GM21367 (cell line): ENCODE results near the gene LAMB4.

Experiments
- ATAC-seq: cut with Tn5 transposase; IDR thresholded peaks from one replicate; pipeline ENCODE4 v1.9.1; 2021; ENCODE audit not compliant: unreplicated experiment

The LAMB4 gene

DNA sequence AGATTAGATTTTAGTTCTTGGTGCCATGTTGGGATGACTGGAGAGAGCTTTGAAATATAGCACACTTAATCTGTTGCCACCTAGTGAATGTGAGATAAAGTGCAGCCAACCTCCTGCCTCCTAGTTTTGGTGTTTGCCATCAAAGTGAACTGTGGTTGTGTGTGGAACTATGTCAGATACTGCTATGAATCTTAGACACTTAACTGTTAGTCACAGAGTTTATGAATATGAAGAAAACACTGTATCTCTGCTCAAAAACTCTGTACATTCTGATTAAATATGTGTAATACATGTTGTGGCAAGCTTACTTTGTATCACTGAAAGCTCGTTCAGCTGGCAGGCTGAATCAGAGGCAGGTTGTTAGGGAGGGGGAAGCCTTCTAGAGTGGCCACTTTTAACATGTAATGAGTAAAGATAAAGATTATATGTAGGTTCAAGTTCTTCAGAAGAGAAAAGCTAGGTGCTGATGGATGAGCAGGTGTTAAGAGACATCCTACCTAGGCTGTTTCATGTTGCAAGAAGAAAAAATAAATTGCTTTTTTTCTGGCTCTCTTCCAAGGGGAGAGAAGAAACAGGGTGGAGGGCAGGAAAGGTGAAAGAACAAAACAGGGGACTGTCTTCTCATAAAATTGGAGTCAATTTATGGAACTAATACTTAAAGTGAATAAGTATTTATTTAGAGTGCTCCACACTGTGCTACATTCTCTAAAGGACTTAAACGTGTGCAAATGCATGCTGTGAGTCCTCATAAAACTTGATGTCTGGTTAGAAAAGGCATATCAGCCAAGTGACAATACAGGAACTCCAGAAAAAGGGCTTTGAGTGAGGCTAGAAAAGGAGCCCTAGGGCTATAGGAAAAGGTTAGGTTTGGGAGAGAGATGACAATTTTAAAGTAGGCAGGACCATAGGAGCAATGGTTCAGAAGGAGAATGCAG is 113.1 kb downstream of the LAMB4 start:
- no peak for ATAC-seq

GRCh38 chr7:108015740-108016139 is 114.4 kb downstream of the LAMB4 start:
- ATAC-seq, result no peak

DNA sequence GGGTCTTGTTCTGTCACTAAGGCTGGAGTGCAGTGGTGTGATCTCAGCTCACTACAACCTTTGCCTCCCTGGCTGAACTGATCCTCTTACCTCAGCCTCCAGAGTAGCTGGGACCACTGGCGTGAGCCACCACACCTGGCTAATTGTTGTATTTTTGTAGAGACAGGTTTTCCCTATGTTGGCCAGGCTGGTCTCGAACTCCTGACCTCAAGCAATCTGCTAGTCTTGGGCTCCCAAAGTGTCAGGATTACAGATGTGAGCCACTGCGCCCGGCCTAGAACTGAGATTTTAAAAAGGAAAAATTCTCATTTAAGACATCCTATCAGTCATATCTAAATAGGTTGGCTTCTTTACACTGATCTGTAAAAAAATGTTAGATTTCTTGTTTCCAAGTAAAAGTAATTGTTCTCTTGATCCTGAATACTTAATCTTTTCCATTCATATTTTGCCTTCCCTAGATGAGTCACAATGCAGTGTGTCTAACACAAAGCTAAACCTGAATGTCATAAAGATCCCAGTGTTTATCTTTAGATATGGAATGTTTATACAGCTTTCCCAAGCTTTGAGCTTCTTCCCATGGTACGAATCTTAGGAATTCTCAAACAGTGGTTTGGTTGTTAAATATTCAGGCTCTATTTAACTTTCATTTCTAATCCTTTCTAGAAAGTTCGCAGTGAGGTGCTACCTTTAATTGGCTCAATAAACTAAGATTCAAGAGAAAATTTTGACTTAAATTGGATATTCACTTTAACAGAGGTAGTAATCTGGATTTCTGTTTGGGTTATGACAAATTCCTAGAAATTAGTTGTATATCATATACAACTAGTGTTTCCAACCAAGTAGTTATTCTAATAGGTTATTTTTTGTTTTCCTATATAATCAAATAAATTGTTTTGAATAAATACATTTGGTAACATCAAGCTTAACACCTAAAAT is 115.1 kb downstream of the LAMB4 start:
- ATAC-seq, result no peak

DNA sequence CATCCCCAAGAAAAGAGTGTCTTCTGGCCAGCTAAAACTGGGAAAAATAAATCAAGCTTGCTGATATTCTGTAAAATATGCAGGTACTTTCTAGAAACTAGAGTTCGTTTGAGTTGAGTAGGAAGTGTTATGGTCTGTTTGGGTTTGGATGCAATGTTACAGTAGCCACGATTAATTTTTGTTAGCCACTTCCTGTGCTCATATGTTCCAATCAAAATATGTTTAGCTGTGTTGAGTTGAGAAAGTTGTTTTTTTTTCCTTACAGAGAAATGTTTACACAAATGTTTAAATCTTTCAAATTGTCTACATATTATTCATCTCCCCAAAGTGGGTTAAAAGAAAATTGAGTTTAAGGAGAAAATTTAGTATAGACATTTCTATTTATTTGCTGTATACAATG is 115.9 kb downstream of the LAMB4 start:
- no peak for ATAC-seq

DNA sequence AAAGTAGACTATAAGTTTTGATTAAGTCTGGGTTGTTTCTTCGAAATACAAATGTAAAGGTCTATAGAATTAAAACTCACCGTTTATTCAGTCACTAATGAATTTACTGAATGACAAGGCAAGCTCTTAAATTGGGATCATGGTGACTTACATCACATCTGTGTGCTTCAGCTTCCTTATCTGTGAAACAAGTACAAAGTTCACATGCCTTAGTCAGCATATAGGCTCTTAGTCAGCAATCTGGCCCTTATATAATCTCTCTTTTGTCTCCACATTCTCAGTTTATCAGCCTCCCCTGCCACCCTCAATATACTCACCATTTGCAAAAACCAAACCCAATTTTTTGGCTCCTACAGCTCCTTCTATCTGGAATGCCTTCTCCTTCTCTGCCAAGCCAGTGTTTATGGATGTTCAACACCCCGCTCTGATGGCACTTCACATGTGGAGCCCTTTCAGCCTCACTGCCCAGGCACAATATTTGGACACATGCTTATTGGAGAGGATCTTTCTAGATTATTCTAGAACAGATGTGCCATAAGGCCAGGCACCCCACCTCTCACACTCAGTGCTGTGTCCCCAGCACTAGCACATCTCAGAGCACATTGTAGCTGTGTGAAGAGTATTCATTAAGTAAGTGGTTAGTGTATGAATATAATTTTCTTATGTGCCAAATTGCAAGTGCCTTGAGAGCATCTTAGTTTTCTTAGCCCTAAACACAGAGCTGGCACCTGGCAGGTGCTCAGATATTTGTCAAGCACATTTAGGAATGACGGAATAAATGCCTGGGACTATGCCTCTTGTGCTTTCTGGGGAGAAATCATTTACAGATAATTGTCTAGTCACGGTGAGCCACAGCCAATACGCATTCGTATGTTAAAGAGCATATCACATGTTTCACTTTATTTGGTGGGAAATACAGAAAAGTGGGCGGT is 117.4 kb downstream of the LAMB4 start:
- ATAC-seq, result no peak

DNA sequence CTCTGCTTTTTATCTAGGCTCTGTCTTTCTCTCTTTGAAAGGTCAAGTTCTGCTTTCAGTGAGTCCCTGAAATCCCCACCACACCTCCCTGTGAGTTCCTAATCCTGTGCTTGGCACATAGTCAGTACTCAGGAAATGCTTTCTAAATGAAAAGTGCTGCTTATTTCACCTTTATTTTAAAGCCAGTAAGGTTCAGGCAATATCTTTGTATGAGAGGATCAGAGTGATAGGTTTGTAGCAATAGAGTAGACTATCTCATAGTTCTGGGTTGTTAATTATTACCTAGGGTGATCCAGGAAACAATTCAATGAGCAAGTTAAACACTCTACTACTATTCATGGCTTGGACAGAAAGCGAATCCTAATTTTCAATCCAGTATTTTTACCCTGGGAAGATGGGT is 119.8 kb downstream of the LAMB4 start:
- ATAC-seq, result no peak

- no peak for ATAC-seq
These were observed 120.3 kb downstream of the LAMB4 start for GRCh38 chr7:108009873-108010272.

DNA sequence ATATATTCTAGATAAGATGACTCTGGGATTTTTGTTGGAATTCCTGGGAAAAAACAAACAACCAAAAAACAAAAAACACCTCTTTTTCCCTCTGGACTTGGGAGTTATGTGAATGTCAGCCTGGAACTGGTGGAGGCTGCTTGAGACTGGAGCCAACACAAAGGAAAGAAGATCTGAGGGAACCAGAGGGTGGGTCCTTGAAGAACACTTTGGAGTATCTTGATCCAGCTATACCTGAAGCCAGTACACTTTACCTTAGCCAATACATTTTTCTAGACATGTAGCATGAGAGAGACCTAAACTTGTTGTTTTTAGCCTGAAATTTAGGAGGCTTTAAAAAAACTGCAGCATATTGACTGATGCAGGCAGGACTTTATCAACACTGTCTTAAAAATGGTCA is 121.3 kb downstream of the LAMB4 start:
- no peak for ATAC-seq

GRCh38 chr7:108008240-108008639 is 121.9 kb downstream of the LAMB4 start:
- ATAC-seq, result no peak

- no peak for ATAC-seq
These were observed 122.4 kb downstream of the LAMB4 start for GRCh38 chr7:108007762-108008161.

- ATAC-seq, result no peak
These were observed 122.9 kb downstream of the LAMB4 start for GRCh38 chr7:108007261-108007660.

DNA sequence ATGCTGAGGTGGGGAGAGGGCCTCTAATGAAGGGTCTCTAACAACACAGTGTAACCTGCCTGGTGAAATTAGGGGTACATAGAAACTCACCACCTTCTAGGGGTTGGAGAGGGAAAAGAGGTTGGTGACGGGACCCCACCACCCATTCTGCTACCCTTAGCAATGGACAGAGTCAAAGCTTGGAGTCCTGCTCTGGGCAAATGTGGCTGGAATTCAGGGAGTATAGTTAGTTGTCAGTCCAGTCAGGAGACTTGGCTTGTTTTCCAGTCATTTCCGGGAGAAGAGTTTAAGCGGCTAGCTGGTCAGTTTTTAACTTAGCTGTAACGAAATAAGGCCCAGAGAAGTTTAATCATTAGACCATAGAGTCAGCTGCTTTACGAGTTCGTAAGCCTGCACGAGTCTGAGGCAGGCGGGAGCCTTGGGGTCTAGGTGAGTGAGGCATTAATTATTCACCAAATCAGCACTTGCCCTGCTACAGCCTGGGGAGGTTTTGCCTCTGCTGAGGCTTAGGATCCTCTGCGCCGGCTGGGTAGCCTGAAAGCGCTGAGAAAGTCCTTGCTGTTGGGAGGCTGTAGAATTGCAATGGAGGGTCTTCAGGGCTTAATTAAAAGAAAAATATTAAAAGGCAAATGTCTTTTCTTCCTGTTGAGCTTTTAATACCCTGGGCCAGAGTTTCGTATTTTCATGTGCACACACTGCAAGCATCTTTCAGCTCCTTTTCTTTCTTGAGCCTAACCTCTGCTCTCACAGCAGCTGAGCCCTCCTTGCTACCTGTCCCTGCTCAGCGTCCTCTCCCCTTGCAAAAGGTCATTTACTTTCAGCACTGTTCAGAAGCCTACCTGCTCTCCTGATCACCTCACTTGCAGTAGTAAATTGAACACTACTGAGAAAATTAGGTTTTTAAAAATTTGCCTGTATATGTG is 125.7 kb downstream of the LAMB4 start:
- no peak for ATAC-seq

DNA sequence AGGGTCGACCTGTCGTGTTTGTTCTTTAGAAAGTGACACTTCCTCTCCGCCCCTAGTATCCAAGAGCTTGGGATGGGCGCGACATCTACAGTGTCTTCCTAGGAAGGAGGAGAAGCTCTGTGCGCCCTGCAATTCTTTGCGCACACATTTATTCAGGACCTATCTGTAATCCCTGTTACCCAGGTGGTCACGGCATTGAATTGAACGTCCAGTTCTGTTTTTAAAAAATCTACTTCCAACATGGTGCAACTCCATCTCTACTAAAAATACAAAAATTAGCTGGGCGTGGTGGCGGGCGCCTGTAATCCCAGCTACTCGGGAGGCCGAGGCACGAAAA is 126.6 kb downstream of the LAMB4 start:
- no peak for ATAC-seq

- no peak for ATAC-seq
These were observed 127.2 kb downstream of the LAMB4 start, which contains the start of gene LAMB1 for GRCh38 chr7:108002726-108003598. Gene LAMB1 (minus strand): TSS chr7:108003161. CDS start chr7:108002885, 276 bp downstream.

DNA sequence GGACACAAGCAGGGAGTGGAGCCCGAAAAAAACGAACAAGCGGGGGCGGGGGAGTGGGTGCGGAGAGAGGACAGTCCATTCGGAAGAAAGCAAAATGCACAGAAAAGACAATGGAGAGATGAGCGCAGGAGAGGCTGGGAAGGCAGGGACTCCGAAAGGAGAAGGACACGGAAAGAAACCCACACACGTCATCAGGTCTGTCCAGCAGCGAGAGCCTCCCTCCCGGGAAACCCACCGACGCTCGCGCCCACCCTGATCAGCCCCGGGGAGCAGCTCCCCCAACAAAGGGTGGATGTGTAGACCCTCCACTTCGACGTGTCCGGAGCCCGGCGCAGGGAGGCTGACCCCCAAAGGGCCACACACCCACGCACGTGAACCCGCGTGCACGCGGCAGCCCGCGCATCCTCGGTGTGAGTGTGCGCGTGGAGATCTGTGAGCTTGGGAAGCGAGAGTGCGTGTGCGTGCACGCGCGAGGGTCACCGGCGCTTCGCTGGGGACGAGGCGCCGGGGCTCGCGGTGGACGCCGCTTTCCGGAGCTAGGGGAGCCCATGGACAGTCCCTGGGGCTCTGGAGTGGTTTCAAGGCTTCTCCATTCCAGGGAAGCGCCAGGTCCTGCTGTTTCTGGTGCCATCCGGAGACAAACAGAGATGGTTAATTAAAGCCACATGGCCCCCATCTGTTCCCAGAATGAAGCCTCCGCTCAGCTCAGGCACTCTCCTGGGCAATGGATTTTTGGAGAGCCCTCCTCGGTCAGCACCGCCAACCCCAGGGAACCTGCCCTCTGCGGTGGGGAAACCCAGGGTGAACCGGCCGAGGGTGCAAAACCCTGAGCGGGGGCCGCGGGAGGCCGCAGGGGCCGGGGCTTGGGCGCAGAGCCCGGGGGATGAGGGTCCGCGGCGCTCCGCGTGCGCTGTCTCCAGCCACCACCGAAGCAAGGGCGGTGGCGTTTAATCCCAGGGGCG is 128.1 kb downstream of the LAMB4 start:
- no peak for ATAC-seq

GRCh38 chr7:108000875-108001763 is 129.0 kb downstream of the LAMB4 start:
- ATAC-seq, result no peak
